ENCODE measurements around the gene POLR2F. TPM values are rescaled to one million over a fixed set of nuclear protein-coding genes. Genes with fewer than 3 reads are reported as not detected.

Gene POLR2F
- total RNA-seq, 1 experiment from 2014 or later: 138 TPM

- no peak for TF ChIP-seq IRF2 (CRISPR knock-in tag; IDR thresholded peaks at IDR 0.05; ENCODE audit: borderline replicate concordance, low read depth)
- TF ChIP-seq NFYB (CRISPR knock-in tag; conservative IDR thresholded peaks at IDR 0.05; ENCODE audit: low read depth): no peak
- no peak for TF ChIP-seq CBFB (CRISPR knock-in tag; IDR thresholded peaks at IDR 0.05; ENCODE audit: low read depth)
- TF ChIP-seq HMGXB4 (CRISPR knock-in tag; IDR thresholded peaks at IDR 0.05): no peak
- no peak for TF ChIP-seq ZNF532 (CRISPR knock-in tag; IDR thresholded peaks at IDR 0.05; ENCODE audit: borderline replicate concordance)
- TF ChIP-seq ZNF425 (CRISPR knock-in tag; conservative IDR thresholded peaks at IDR 0.05): no peak
- no peak for TF ChIP-seq E2F5 (CRISPR knock-in tag; IDR thresholded peaks at IDR 0.05)
- no peak for TF ChIP-seq MAX (CRISPR knock-in tag; IDR thresholded peaks at IDR 0.05)
- TF ChIP-seq CDX4 (CRISPR knock-in tag; IDR thresholded peaks at IDR 0.05; ENCODE audit: borderline replicate concordance): no peak
- TF ChIP-seq FOXP1 (CRISPR knock-in tag; IDR thresholded peaks at IDR 0.05; ENCODE audit: borderline replicate concordance): no peak
- no peak for TF ChIP-seq ZNF232 (CRISPR knock-in tag; IDR thresholded peaks at IDR 0.05)
- no peak for TF ChIP-seq ZNF138 (CRISPR knock-in tag; conservative IDR thresholded peaks at IDR 0.05)
- TF ChIP-seq PRRX2 (CRISPR knock-in tag; IDR thresholded peaks at IDR 0.05): no peak
- TF ChIP-seq MXD4 (CRISPR knock-in tag; IDR thresholded peaks at IDR 0.05; ENCODE audit: borderline replicate concordance): no peak
- no peak for TF ChIP-seq NR2C2 (CRISPR knock-in tag; IDR thresholded peaks at IDR 0.05)
- TF ChIP-seq ERG (CRISPR knock-in tag; IDR thresholded peaks at IDR 0.05): no peak
- TF ChIP-seq PREB (CRISPR knock-in tag; IDR thresholded peaks at IDR 0.05; ENCODE audit: borderline replicate concordance): no peak
- TF ChIP-seq ATF3 (CRISPR knock-in tag; conservative IDR thresholded peaks at IDR 0.05): no peak
- no peak overlapping the region for H3K4me3 Mint-ChIP-seq
- CTCF ChIA-PET: no interaction called here
- H3K4me1 Mint-ChIP-seq: no peaks in the 10 kb centered on the region
- no peak overlapping the region for H3K27ac Mint-ChIP-seq
- DNase-seq (ENCODE audit: low spot score): no peak
- H3K9me3 Mint-ChIP-seq: no peaks in the 10 kb centered on the region
- H3K27me3 Mint-ChIP-seq (ENCODE audit: low read depth): no peaks in the 10 kb centered on the region
- peak; percentile 14; the same call in 1 of the 2 replicates for ATAC-seq
- POLR2A ChIA-PET: no interaction called here
- H3K36me3 Mint-ChIP-seq: peaks cover 11% of the 10 kb centered on the region
Measured at GRCh38 chr22:37922191-37922590, 31.3 kb upstream of the POLR2F start.

Measured in WTC11 (cell line).